Osteocyte (in vitro differentiated cells): ENCODE measurements around the gene RPTOR. TPM values are rescaled to one million over a fixed set of nuclear protein-coding genes. Genes with fewer than 3 reads are reported as not detected.

Source experiments
- DNase-seq: peaks from one replicate; pipeline ENCODE4 v3.0.0; 2021; ENCODE audit warnings: mixed read lengths; ENCODE audit not compliant: unreplicated experiment; ENCODE audit errors: extremely low spot score
- H3K27ac Mint-ChIP-seq: one replicate; pipeline ENCODE4 v1.8.0; 2021; ENCODE audit warnings: mild to moderate bottlenecking, mixed read lengths; ENCODE audit not compliant: unreplicated experiment
- H3K27me3 Mint-ChIP-seq: one replicate; pipeline ENCODE4 v1.8.0; 2021; ENCODE audit warnings: mixed read lengths; ENCODE audit not compliant: unreplicated experiment
- H3K36me3 Mint-ChIP-seq: one replicate; pipeline ENCODE4 v1.8.0; 2021; ENCODE audit warnings: mixed read lengths; ENCODE audit not compliant: unreplicated experiment
- H3K4me1 Mint-ChIP-seq: one replicate; pipeline ENCODE4 v1.8.0; 2021; ENCODE audit warnings: mixed read lengths; ENCODE audit not compliant: unreplicated experiment
- H3K4me3 Mint-ChIP-seq: one replicate; pipeline ENCODE4 v1.8.0; 2021; ENCODE audit warnings: mild to moderate bottlenecking, moderate library complexity, mixed read lengths; ENCODE audit not compliant: unreplicated experiment
- H3K9me3 Mint-ChIP-seq: one replicate; pipeline ENCODE4 v1.8.0; 2021; ENCODE audit warnings: mixed read lengths; ENCODE audit not compliant: unreplicated experiment
- total RNA-seq: library from RNA; stranded (reverse); gene quantifications from 2 replicates; pipeline ENCODE4 v1.2.1, GENCODE V29; 2021
- TF ChIP-seq, protein P1 (sequence below): fragments of 200-600 bp; sonication (generic); IDR thresholded peaks from 2 replicates; pipeline ENCODE4 v1.5.0; 2021; ENCODE audit warnings: antibody characterized with exemption, mild to moderate bottlenecking, moderate library complexity

The RPTOR gene
- total RNA-seq, 1 donor from 2014 or later = 36.0 TPM

DNA sequence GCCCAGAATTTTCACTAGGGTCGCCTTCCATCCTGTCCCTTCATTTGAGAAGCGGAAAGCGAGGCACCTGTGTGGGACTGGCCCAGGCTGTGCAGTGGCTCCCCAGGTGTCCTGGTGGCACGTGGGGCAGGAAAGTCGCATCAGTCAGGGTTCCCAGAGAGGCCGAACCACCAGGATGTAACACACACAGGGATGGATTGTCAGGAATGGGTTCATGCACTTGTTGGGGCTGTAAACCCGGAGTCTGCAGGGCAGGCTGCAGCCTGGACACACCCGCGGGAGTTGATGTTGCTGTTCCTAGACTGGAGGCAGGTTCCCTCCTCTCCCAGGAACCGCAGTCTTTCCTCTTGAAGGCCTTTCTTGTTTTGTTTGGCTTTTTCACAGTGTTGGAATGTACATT lies 30.7 kb upstream of the RPTOR start:
- TF ChIP-seq, protein P1, sequence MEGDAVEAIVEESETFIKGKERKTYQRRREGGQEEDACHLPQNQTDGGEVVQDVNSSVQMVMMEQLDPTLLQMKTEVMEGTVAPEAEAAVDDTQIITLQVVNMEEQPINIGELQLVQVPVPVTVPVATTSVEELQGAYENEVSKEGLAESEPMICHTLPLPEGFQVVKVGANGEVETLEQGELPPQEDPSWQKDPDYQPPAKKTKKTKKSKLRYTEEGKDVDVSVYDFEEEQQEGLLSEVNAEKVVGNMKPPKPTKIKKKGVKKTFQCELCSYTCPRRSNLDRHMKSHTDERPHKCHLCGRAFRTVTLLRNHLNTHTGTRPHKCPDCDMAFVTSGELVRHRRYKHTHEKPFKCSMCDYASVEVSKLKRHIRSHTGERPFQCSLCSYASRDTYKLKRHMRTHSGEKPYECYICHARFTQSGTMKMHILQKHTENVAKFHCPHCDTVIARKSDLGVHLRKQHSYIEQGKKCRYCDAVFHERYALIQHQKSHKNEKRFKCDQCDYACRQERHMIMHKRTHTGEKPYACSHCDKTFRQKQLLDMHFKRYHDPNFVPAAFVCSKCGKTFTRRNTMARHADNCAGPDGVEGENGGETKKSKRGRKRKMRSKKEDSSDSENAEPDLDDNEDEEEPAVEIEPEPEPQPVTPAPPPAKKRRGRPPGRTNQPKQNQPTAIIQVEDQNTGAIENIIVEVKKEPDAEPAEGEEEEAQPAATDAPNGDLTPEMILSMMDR = no peak
- no peaks in the 10 kb centered on the region for H3K9me3 Mint-ChIP-seq
- H3K27ac Mint-ChIP-seq = peak overlapping the region; percentile 62
- peaks cover 23% of the 10 kb centered on the region for H3K4me1 Mint-ChIP-seq
- DNase-seq = no peak
- no peak overlapping the region for H3K4me3 Mint-ChIP-seq
- no peaks in the 10 kb centered on the region for H3K27me3 Mint-ChIP-seq
- no peaks in the 10 kb centered on the region for H3K36me3 Mint-ChIP-seq

DNA sequence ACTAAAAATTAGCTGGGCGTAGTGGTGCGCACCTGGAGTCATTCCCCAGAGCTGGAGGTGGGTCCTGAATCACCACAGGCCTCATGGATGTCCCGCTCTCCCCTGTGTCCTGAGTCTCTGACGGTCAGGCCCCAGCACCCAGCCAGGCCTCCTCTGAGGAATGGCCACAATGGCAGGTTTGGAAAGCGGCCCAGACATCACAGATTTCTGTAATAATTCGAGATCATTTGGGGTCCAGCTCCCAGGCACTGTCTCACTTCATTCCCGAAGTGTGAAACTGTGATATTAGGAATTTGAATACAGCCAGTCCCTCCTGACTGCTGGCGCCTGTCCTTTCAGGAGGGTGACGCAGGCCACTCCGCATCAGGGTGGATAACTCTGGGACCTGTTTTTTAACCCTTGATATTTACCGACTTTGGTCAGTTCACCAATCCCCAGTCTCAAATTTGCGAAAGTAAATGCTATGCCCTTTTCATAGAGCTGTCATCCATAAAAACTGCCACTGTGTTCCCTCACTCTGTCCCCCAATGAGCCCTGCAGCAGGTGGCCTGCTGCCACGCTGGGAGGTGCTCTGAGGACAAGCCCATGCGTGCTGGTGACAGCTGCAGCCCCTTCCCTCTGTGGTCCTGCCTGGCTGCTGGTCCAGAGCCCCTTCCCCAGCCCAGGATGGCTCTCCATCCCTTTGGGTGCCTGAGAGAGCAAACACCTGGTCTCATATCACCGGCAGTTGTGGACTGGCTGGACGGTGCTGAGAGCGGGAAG lies 28.3 kb upstream of the RPTOR start:
- Mint-ChIP-seq H3K36me3 (no peaks in the 10 kb centered on the region), H3K9me3 (no peaks in the 10 kb centered on the region), H3K27ac (no peak overlapping the region), H3K27me3 (no peaks in the 10 kb centered on the region), H3K4me3 (no peak overlapping the region), H3K4me1 (peaks cover 34% of the 10 kb centered on the region)
- TF ChIP-seq, protein P1 = no peak
- no peak for DNase-seq

- Mint-ChIP-seq H3K27ac (no peak overlapping the region), H3K9me3 (no peaks in the 10 kb centered on the region), H3K27me3 (peaks cover 2% of the 10 kb centered on the region), H3K36me3 (no peaks in the 10 kb centered on the region), H3K4me1 (peaks cover 28% of the 10 kb centered on the region), H3K4me3 (no peak overlapping the region)
- TF ChIP-seq, protein P1 = no peak
- no peak for DNase-seq
Observed at GRCh38 chr17:80517641-80518040, 27.0 kb upstream of the RPTOR start.

DNA sequence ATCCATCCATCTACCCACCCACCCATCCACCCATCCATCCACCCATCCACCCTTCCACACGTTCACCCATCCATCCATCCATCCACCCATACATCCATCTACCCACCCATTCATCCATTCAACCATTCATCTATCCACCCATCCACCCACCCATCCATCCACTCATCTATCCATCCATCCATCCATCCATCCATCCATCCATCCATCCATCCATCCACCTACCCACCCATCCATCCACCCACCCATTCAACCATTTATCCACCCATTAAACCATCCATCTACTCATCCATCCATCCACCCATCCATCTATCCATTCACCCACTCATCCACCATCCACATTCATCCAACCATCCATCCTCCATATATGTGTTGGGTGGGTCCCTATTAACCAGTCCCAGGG lies 26.2 kb upstream of the RPTOR start:
- Mint-ChIP-seq H3K4me3 (no peak overlapping the region), H3K36me3 (no peaks in the 10 kb centered on the region), H3K4me1 (peaks cover 22% of the 10 kb centered on the region), H3K27me3 (peaks cover 2% of the 10 kb centered on the region), H3K9me3 (no peaks in the 10 kb centered on the region), H3K27ac (no peak overlapping the region)
- DNase-seq = no peak
- TF ChIP-seq, protein P1 = no peak

GRCh38 chr17:80519091-80519781 lies 25.4 kb upstream of the RPTOR start:
- H3K27ac Mint-ChIP-seq = no peak overlapping the region
- TF ChIP-seq, protein P1 = no peak
- H3K4me1 Mint-ChIP-seq = peaks cover 14% of the 10 kb centered on the region
- H3K9me3 Mint-ChIP-seq = no peaks in the 10 kb centered on the region
- H3K36me3 Mint-ChIP-seq = no peaks in the 10 kb centered on the region
- H3K4me3 Mint-ChIP-seq = no peak overlapping the region
- peaks cover 2% of the 10 kb centered on the region for H3K27me3 Mint-ChIP-seq
- DNase-seq = no peak
